ENCODE measurements around the gene DBH. TPM values are rescaled to one million over a fixed set of nuclear protein-coding genes. Genes with fewer than 3 reads are reported as not detected.

The DBH gene
- polyA plus RNA-seq, 4 donors: 0.13 to 0.30 TPM; not detected in 2

GRCh38 chr9:133601746-133602145 lies 34.4 kb upstream of the DBH start:
- 74 to 79% (median 76%) methylated on average over 7 to 10 of the region's 10 CpGs for WGBS, 3 donors
- H3K4me1 ChIP-seq (ENCODE audit: control insufficient read depth in 3 of 3, insufficient read depth in 2 of 3, low read depth in 1 of 3, low read length in 2 of 3): no peaks in the 10 kb centered on the region
- H3K36me3 ChIP-seq (ENCODE audit: control insufficient read depth in 3 of 3, insufficient read depth in 2 of 3, low read depth in 1 of 3, low read length in 3 of 3): no peaks in the 10 kb centered on the region
- no peak overlapping the region for H3K27ac ChIP-seq (ENCODE audit: low read depth in 1 of 3, low read length in 2 of 3)
- peaks cover 0 to 16% of the 10 kb centered on the region in 2 donors for H3K9me3 ChIP-seq (ENCODE audit: control insufficient read depth in 2 of 2, insufficient read depth in 1 of 2, low read depth in 1 of 2, low read length in 1 of 2)
- peaks cover 0 to 11% (median 0%) of the 10 kb centered on the region in 3 donors for H3K27me3 ChIP-seq (ENCODE audit: control insufficient read depth in 3 of 3, insufficient read depth in 3 of 3, low read length in 3 of 3)
- DNase-seq: no peak
- no peak overlapping the region for H3K4me3 ChIP-seq (ENCODE audit: low read depth in 1 of 3, low read length in 3 of 3)
- no peak for FAIRE-seq

- FAIRE-seq: no peak
- no peak for DNase-seq
- WGBS, 3 donors: 59 to 82% (median 66%) methylated on average over 10 of the region's 10 CpGs
- Histone ChIP-seq H3K27ac (ENCODE audit: low read depth in 1 of 3, low read length in 2 of 3) (no peak overlapping the region), H3K36me3 (ENCODE audit: control insufficient read depth in 3 of 3, insufficient read depth in 2 of 3, low read depth in 1 of 3, low read length in 3 of 3) (no peaks in the 10 kb centered on the region), H3K9me3 (ENCODE audit: control insufficient read depth in 2 of 2, insufficient read depth in 1 of 2, low read depth in 1 of 2, low read length in 1 of 2) (peaks cover 0 to 15% of the 10 kb centered on the region in 2 donors), H3K4me1 (ENCODE audit: control insufficient read depth in 3 of 3, insufficient read depth in 2 of 3, low read depth in 1 of 3, low read length in 2 of 3) (no peaks in the 10 kb centered on the region), H3K27me3 (ENCODE audit: control insufficient read depth in 3 of 3, insufficient read depth in 3 of 3, low read length in 3 of 3) (peaks cover 0 to 13% (median 0%) of the 10 kb centered on the region in 3 donors), H3K4me3 (ENCODE audit: low read depth in 1 of 3, low read length in 3 of 3) (no peak overlapping the region)
Measured at GRCh38 chr9:133602277-133602676, 33.9 kb upstream of the DBH start.

- FAIRE-seq: no peak
- 36 to 54% (median 39%) methylated on average over 14 of the region's 14 CpGs for WGBS, 3 donors
Measured at GRCh38 chr9:133603135-133603927, 32.8 kb upstream of the DBH start.

GRCh38 chr9:133604214-133604613 lies 31.9 kb upstream of the DBH start:
- peaks cover 0 to 27% (median 6%) of the 10 kb centered on the region in 3 donors for H3K27me3 ChIP-seq (ENCODE audit: control insufficient read depth in 3 of 3, insufficient read depth in 3 of 3, low read length in 3 of 3)
- DNase-seq: no peak

More at GRCh38 chr9:133603135-133603927, 32.8 kb upstream of the DBH start:
- Histone ChIP-seq H3K4me1 (ENCODE audit: control insufficient read depth in 3 of 3, insufficient read depth in 2 of 3, low read depth in 1 of 3, low read length in 2 of 3) (no peaks in the 10 kb centered on the region), H3K36me3 (ENCODE audit: control insufficient read depth in 3 of 3, insufficient read depth in 2 of 3, low read depth in 1 of 3, low read length in 3 of 3) (no peaks in the 10 kb centered on the region), H3K27ac (ENCODE audit: low read depth in 1 of 3, low read length in 2 of 3) (no peak overlapping the region), H3K27me3 (ENCODE audit: control insufficient read depth in 3 of 3, insufficient read depth in 3 of 3, low read length in 3 of 3) (peaks cover 0 to 22% (median 6%) of the 10 kb centered on the region in 3 donors), H3K4me3 (ENCODE audit: low read depth in 1 of 3, low read length in 3 of 3) (no peak overlapping the region), H3K9me3 (ENCODE audit: control insufficient read depth in 2 of 2, insufficient read depth in 1 of 2, low read depth in 1 of 2, low read length in 1 of 2) (peaks cover 0 to 7% of the 10 kb centered on the region in 2 donors)
- no peak for DNase-seq

GRCh38 chr9:133604856-133605255 lies 31.3 kb upstream of the DBH start:
- peaks cover 0 to 33% (median 10%) of the 10 kb centered on the region in 3 donors for H3K27me3 ChIP-seq (ENCODE audit: control insufficient read depth in 3 of 3, insufficient read depth in 3 of 3, low read length in 3 of 3)
- H3K9me3 ChIP-seq (ENCODE audit: control insufficient read depth in 2 of 2, insufficient read depth in 1 of 2, low read depth in 1 of 2, low read length in 1 of 2): no peaks in the 10 kb centered on the region
- no peaks in the 10 kb centered on the region for H3K36me3 ChIP-seq (ENCODE audit: control insufficient read depth in 3 of 3, insufficient read depth in 2 of 3, low read depth in 1 of 3, low read length in 3 of 3)
- H3K4me3 ChIP-seq (ENCODE audit: low read depth in 1 of 3, low read length in 3 of 3): no peak overlapping the region
- FAIRE-seq (no peak), DNase-seq (no peak)
- no peaks in the 10 kb centered on the region for H3K4me1 ChIP-seq (ENCODE audit: control insufficient read depth in 3 of 3, insufficient read depth in 2 of 3, low read depth in 1 of 3, low read length in 2 of 3)
- WGBS, 3 donors: 55 to 65% (median 57%) methylated on average over 14 of the region's 14 CpGs
- H3K27ac ChIP-seq (ENCODE audit: low read depth in 1 of 3, low read length in 2 of 3): no peak overlapping the region

More at GRCh38 chr9:133604214-133604613, 31.9 kb upstream of the DBH start:
- no peaks in the 10 kb centered on the region for H3K9me3 ChIP-seq (ENCODE audit: control insufficient read depth in 2 of 2, insufficient read depth in 1 of 2, low read depth in 1 of 2, low read length in 1 of 2)
- H3K4me3 ChIP-seq (ENCODE audit: low read depth in 1 of 3, low read length in 3 of 3): no peak overlapping the region
- H3K36me3 ChIP-seq (ENCODE audit: control insufficient read depth in 3 of 3, insufficient read depth in 2 of 3, low read depth in 1 of 3, low read length in 3 of 3): no peaks in the 10 kb centered on the region
- no peaks in the 10 kb centered on the region for H3K4me1 ChIP-seq (ENCODE audit: control insufficient read depth in 3 of 3, insufficient read depth in 2 of 3, low read depth in 1 of 3, low read length in 2 of 3)
- FAIRE-seq: no peak
- no peak overlapping the region for H3K27ac ChIP-seq (ENCODE audit: low read depth in 1 of 3, low read length in 2 of 3)
- WGBS, 3 donors: 14 to 24% (median 17%) methylated on average over 5 of the region's 5 CpGs

- Histone ChIP-seq H3K4me3 (ENCODE audit: low read depth in 1 of 3, low read length in 3 of 3) (no peak overlapping the region), H3K27me3 (ENCODE audit: control insufficient read depth in 3 of 3, insufficient read depth in 3 of 3, low read length in 3 of 3) (peaks cover 0 to 35% (median 10%) of the 10 kb centered on the region in 3 donors), H3K27ac (ENCODE audit: low read depth in 1 of 3, low read length in 2 of 3) (no peak overlapping the region), H3K9me3 (ENCODE audit: control insufficient read depth in 2 of 2, insufficient read depth in 1 of 2, low read depth in 1 of 2, low read length in 1 of 2) (no peaks in the 10 kb centered on the region), H3K36me3 (ENCODE audit: control insufficient read depth in 3 of 3, insufficient read depth in 2 of 3, low read depth in 1 of 3, low read length in 3 of 3) (no peaks in the 10 kb centered on the region), H3K4me1 (ENCODE audit: control insufficient read depth in 3 of 3, insufficient read depth in 2 of 3, low read depth in 1 of 3, low read length in 2 of 3) (no peaks in the 10 kb centered on the region)
- no peak for FAIRE-seq
- 85 to 87% (median 87%) methylated on average over 15 to 17 of the region's 17 CpGs for whole genome bisulfite sequencing, 3 donors
- DNase-seq: no peak
Measured at GRCh38 chr9:133605446-133605845, 30.7 kb upstream of the DBH start.

- Histone ChIP-seq H3K27me3 (ENCODE audit: control insufficient read depth in 3 of 3, insufficient read depth in 3 of 3, low read length in 3 of 3) (peaks cover 0 to 35% (median 12%) of the 10 kb centered on the region in 3 donors), H3K36me3 (ENCODE audit: control insufficient read depth in 3 of 3, insufficient read depth in 2 of 3, low read depth in 1 of 3, low read length in 3 of 3) (no peaks in the 10 kb centered on the region), H3K27ac (ENCODE audit: low read depth in 1 of 3, low read length in 2 of 3) (no peak overlapping the region), H3K9me3 (ENCODE audit: control insufficient read depth in 2 of 2, insufficient read depth in 1 of 2, low read depth in 1 of 2, low read length in 1 of 2) (no peaks in the 10 kb centered on the region), H3K4me1 (ENCODE audit: control insufficient read depth in 3 of 3, insufficient read depth in 2 of 3, low read depth in 1 of 3, low read length in 2 of 3) (no peaks in the 10 kb centered on the region), H3K4me3 (ENCODE audit: low read depth in 1 of 3, low read length in 3 of 3) (no peak overlapping the region)
- no peak for FAIRE-seq
- DNase-seq: no peak
- WGBS, 3 donors: 73 to 81% (median 73%) methylated on average over 15 to 16 of the region's 16 CpGs
Measured at GRCh38 chr9:133605856-133606707, 30.1 kb upstream of the DBH start.

- H3K36me3 ChIP-seq (ENCODE audit: control insufficient read depth in 3 of 3, insufficient read depth in 2 of 3, low read depth in 1 of 3, low read length in 3 of 3): no peaks in the 10 kb centered on the region
- FAIRE-seq: no peak
- WGBS, 3 donors: 62 to 65% (median 63%) methylated on average over 8 of the region's 8 CpGs
Measured at GRCh38 chr9:133606708-133607025, 29.5 kb upstream of the DBH start.

More at GRCh38 chr9:133606708-133607025, 29.5 kb upstream of the DBH start:
- Histone ChIP-seq H3K27ac (ENCODE audit: low read depth in 1 of 3, low read length in 2 of 3) (no peak overlapping the region), H3K4me1 (ENCODE audit: control insufficient read depth in 3 of 3, insufficient read depth in 2 of 3, low read depth in 1 of 3, low read length in 2 of 3) (no peaks in the 10 kb centered on the region), H3K27me3 (ENCODE audit: control insufficient read depth in 3 of 3, insufficient read depth in 3 of 3, low read length in 3 of 3) (peaks cover 0 to 35% (median 16%) of the 10 kb centered on the region in 3 donors), H3K9me3 (ENCODE audit: control insufficient read depth in 2 of 2, insufficient read depth in 1 of 2, low read depth in 1 of 2, low read length in 1 of 2) (no peaks in the 10 kb centered on the region), H3K4me3 (ENCODE audit: low read depth in 1 of 3, low read length in 3 of 3) (no peak overlapping the region)
- no peak for DNase-seq

Data from small intestine (tissue), 7 donors.